Measurements from ENCODE around the gene PXDN.

PXDN gene

GRCh38 chr2:1653956-1654695, 90.2 kb downstream of the PXDN start:
- TF ChIP-seq, protein P1, sequence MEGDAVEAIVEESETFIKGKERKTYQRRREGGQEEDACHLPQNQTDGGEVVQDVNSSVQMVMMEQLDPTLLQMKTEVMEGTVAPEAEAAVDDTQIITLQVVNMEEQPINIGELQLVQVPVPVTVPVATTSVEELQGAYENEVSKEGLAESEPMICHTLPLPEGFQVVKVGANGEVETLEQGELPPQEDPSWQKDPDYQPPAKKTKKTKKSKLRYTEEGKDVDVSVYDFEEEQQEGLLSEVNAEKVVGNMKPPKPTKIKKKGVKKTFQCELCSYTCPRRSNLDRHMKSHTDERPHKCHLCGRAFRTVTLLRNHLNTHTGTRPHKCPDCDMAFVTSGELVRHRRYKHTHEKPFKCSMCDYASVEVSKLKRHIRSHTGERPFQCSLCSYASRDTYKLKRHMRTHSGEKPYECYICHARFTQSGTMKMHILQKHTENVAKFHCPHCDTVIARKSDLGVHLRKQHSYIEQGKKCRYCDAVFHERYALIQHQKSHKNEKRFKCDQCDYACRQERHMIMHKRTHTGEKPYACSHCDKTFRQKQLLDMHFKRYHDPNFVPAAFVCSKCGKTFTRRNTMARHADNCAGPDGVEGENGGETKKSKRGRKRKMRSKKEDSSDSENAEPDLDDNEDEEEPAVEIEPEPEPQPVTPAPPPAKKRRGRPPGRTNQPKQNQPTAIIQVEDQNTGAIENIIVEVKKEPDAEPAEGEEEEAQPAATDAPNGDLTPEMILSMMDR (conservative IDR thresholded peaks at IDR 0.05; ENCODE audit: low read depth, low read length) = no peak
- DNase-seq (ENCODE audit: low read depth) = no peak
- H3K4me3 ChIP-seq (ENCODE audit: low read length) = no peak overlapping the region

DNA sequence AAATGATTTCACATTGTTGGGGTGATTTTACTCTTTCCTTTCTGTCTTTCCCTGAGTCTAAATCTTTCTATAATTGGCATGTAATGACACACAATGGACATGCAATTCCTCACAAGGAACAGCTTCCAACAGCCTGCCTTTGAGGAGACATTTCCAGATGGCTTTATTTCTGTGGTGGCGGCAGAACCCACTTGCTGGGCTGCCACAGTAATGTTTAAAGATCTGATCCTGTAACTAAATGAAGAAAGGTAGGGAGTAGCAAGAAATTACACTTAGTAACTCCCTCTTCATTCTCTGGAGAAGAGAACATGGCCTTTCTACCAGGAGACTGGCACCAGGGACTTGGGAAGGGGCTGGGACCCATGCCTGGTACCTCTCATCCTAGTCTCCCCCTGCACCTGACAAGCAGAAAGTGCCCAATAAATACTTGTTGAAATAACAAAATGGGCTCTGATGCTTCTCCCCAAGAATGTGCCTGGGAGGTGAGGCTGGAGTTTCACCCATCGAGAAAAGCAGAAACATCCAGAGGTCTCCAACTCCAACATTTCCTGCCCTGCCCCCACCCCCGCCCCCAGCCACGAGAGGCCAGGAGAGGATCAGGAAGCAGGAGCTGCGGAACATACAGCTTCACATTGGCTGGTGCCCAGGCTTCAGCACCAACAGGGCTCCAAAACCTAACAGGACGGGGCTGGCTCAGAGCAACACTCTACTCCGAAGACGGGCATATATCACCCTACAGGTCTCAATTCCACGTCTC, 92.1 kb downstream of the PXDN start:
- no peak overlapping the region for H3K4me3 ChIP-seq (ENCODE audit: low read length)
- TF ChIP-seq, protein P1 (conservative IDR thresholded peaks at IDR 0.05; ENCODE audit: low read depth, low read length) = no peak
- DNase-seq (ENCODE audit: low read depth) = no peak

DNA sequence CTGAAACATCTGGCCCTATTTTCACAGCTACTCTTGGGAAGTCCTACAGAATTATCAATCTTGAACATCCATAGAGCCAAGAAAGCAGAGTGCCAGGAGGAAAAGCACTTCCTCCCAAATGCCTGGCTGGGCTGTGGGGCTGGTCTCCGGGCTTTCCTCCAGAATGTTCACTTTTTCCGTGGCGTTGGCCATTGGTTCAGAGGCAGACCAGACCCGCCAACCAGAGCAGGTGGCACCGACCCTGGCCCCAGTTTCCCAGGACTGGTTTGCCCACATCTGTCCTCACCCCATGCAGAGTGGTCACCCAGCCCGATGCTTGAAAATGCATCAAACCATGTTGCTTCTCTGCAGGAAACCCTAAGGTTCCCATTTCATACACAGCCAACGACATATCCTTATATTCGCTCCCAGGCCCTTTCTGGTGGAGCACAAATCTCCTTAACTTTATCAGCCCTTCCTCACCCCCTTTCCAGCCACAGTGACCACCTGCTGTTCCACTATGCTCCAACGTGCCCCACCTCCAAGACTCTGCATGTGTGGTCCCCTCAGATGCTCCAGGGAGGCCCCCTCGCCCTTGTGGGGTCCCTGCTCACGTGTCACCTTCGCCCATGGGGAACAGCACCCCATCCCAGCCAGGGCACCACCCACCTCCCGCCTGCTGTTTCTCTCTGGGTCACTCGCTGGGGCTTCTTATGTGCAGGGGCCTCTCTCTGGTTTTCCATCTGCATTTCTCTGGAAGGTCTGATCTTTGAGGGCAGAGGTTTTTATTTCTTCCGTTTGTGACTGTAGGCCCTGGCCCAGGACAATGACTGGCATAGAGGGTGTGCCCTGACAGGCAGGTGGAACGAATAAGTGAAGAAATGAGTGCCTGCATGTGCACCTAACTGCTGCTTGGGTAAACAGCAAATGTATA, 92.9 kb downstream of the PXDN start:
- TF ChIP-seq, protein P1 (conservative IDR thresholded peaks at IDR 0.05; ENCODE audit: low read depth, low read length) = no peak
- no peak overlapping the region for H3K4me3 ChIP-seq (ENCODE audit: low read length)
- no peak for DNase-seq (ENCODE audit: low read depth)

DNA sequence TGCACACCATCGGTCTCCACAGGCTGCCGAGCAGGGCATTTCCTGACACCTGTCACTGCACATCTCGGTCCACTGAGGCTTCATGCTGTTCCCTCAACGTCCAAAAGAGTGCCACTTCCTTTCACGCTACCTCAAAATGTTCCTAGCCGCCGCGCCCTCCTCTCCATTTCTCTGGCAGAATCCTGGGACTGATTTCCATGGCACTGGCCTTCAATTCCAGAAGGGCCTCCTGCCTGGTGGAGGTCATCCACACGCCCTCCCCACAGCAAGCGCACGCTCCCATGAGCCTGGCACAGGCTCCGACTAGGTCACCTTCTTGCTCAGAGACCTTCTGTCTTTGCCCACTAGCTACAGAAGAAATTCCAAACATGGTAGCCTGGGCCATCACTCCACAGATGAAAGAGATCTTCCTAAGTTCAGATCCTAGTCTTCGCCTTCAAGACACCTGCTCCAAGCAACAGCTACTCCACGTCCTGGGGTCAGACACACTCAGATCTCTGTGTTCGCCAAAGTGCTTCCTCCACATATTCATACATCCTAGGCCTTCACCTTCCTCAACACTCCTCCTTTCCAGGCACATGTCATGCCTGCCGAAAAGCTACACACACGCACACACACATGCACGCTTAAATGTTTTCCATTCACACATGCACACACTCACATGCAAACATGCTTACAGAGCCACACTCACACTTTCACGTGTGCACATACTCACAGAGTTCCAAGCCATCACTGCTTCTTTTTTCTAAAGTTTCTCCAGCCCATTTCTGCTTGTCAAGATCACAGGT, 94.0 kb downstream of the PXDN start:
- TF ChIP-seq, protein P1 (conservative IDR thresholded peaks at IDR 0.05; ENCODE audit: low read depth, low read length) = no peak
- H3K4me3 ChIP-seq (ENCODE audit: low read length) = no peak overlapping the region
- DNase-seq (ENCODE audit: low read depth) = no peak

- no peak for DNase-seq (ENCODE audit: low read depth)
- H3K4me3 ChIP-seq (ENCODE audit: low read length) = no peak overlapping the region
- TF ChIP-seq, protein P1 (conservative IDR thresholded peaks at IDR 0.05; ENCODE audit: low read depth, low read length) = no peak
Observed at GRCh38 chr2:1649103-1650084, 94.9 kb downstream of the PXDN start.
